Cerebellar cortex (tissue), 1 donor: ENCODE results near the gene ZFYVE9.
"Not testable (repeated sequence)": the region's sequence is repeated elsewhere in the genome, so short reads cannot be mapped to it uniquely, and the experiment has no call there.

ENCODE experiments used
- DNase-seq: peaks from one replicate; pipeline ENCODE4 v3.0.0-alpha.2; 2015; ENCODE audit warnings: low spot score

ZFYVE9 gene, protein sequence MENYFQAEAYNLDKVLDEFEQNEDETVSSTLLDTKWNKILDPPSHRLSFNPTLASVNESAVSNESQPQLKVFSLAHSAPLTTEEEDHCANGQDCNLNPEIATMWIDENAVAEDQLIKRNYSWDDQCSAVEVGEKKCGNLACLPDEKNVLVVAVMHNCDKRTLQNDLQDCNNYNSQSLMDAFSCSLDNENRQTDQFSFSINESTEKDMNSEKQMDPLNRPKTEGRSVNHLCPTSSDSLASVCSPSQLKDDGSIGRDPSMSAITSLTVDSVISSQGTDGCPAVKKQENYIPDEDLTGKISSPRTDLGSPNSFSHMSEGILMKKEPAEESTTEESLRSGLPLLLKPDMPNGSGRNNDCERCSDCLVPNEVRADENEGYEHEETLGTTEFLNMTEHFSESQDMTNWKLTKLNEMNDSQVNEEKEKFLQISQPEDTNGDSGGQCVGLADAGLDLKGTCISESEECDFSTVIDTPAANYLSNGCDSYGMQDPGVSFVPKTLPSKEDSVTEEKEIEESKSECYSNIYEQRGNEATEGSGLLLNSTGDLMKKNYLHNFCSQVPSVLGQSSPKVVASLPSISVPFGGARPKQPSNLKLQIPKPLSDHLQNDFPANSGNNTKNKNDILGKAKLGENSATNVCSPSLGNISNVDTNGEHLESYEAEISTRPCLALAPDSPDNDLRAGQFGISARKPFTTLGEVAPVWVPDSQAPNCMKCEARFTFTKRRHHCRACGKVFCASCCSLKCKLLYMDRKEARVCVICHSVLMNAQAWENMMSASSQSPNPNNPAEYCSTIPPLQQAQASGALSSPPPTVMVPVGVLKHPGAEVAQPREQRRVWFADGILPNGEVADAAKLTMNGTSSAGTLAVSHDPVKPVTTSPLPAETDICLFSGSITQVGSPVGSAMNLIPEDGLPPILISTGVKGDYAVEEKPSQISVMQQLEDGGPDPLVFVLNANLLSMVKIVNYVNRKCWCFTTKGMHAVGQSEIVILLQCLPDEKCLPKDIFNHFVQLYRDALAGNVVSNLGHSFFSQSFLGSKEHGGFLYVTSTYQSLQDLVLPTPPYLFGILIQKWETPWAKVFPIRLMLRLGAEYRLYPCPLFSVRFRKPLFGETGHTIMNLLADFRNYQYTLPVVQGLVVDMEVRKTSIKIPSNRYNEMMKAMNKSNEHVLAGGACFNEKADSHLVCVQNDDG (N-terminal part only)

GRCh38 chr1:52141513-52142219, at the start of gene ZFYVE9:
Gene ZFYVE9 (plus strand): TSS chr1:52142089. CDS start chr1:52233207, 91,118 bp downstream.
- DNase-seq, result peak; percentile 70

DNA sequence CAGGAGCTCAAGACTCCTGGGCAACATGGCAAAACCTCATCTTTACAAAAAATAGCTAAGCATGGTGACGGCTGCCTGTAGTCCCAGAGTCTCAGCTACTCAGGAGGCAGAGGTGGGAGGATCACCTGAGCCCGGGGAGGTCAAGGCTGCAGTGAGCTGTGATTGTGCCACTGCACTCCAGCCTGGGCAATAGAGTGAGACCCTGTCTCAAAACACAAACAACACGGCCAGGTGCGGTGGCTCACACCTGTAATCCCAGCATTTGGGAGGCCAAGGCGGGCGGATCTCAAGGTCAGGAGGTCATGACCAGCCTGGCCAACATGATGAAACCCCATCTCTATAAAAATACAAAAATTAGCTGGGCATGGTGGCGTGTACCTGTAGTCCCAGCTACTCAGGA, 47.6 kb upstream of the ZFYVE9 start:
- DNase-seq, result not testable (repeated sequence)

GRCh38 chr1:52096216-52096615, 45.7 kb upstream of the ZFYVE9 start:
- DNase-seq, result no peak

- no peak for DNase-seq
Observed at GRCh38 chr1:52098139-52098871, 43.6 kb upstream of the ZFYVE9 start.

- no peak for DNase-seq
Observed at GRCh38 chr1:52102336-52103013, 39.4 kb upstream of the ZFYVE9 start.

DNA sequence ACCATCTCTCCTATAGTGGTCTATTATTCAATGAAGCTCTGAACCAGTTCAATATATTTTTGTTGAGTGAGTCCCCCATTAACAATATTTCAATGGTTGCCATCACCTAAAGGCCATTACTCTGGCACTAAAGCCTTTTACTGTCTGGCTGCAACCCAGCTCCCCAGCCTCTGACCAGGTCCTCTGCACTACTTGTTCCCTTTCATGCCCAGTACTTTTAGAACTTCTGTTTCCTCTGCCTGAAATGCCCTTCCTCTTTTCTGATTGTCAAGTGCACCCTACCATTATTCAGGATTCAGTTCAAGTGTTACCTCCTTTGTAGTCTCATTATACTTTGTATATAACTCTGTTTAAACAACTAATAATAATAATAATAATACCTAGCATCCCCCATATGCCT, 30.4 kb upstream of the ZFYVE9 start:
- DNase-seq, result no peak

- no peak for DNase-seq
Observed at GRCh38 chr1:52112489-52112888, 29.4 kb upstream of the ZFYVE9 start.

GRCh38 chr1:52119301-52120079, 22.4 kb upstream of the ZFYVE9 start:
- no peak for DNase-seq

DNA sequence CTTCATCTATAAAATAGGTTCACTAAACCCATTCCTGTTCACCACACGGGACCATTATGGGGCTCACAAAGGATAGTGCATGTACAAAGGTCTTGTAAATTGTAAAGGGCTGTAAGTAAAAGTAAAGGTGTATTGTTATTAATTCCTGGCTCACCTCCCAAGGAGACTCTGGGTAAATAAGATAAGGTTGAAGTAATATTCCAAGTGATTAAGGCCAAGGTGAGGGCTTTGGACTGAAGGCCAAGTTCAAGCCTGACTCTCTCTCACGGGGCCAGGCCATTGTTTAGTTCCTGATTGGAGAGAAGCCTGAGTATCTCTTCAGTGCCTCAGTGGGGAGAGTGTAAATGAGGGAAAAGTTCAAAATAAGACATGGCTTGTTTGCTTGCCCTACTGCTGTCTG, 19.5 kb upstream of the ZFYVE9 start:
- no peak for DNase-seq

DNA sequence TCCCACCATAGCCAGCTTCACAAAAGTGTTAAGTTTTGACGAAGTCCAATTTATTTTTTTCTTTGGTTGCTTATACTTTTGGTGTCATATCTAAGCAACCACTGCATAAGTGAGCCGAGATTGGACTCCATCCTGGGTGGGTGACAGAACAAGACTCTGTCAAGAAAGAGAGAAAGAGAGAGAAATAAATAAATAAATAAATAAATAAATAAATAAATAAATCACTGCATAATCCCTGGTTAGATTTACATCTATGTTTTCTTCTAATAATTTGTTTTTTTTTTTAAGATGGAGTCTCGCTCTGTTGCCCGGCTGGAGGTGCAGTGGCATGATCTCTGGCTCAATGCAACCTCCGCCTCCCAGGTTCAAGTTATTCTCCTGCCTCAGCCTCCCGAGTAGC, 18.3 kb upstream of the ZFYVE9 start:
- no peak for DNase-seq

GRCh38 chr1:52125736-52126359, 16.0 kb upstream of the ZFYVE9 start:
- no peak for DNase-seq

DNA sequence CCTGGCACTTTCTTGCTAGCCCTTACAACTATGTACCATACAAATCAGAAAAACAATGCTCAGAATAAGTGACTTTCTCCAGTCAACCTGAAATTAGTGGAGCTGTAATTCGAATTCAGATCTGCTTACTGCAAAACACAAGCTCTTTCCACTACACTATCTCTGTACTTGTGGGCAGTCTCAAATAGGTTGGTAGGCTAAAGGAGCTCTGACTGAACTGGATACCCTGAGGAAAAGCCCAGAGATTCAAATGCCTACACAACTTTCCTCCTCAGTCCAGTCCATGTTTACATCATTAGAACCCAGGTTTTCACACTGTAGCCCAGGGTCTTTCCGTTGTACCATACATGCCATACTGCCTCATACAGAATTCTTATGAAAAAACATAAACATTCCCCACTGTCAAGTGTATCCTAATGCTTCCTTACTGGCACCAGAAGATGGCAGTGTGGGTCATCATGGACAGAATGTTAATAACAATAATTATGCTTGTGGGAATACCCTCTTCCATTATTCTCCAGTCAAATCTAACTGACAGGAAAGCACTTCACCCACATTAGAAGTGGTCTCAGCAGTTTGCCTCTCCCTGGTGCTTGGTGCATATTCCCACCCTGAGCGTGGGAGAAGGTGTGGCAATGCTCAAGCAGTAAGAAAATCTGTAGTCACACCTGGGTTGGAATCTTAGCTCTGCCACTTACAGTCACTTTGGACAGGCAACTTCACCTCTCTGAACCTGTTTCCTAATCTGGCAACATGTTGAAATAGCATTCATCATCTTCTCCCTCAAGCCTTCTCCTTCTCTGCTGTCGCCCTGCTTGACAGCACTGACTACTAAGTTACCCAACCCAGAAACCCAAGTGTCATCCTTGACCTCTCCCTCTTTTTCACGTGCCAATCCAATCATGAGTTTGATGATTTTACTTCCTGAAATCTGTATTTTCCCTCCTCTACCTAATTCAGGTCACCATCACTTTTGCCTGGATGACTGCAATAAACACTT, 14.4 kb upstream of the ZFYVE9 start:
- peak; percentile 79 for DNase-seq

GRCh38 chr1:52139817-52140540, 1.9 kb upstream of the ZFYVE9 start:
- DNase-seq, result peak; percentile 25

GRCh38 chr1:52140633-52141512, 1.0 kb upstream of the ZFYVE9 start:
- peak; percentile 50 for DNase-seq

GRCh38 chr1:52142220-52143183, 613 bp downstream of the ZFYVE9 start:
- peak; percentile 55 for DNase-seq
